Prostate gland (tissue), 2 donors: ENCODE measurements around the gene PALD1. TPM values are rescaled to one million over a fixed set of nuclear protein-coding genes. Genes with fewer than 3 reads are reported as not detected.

Source experiments
- DNase-seq: peaks from one replicate; pipeline ENCODE4 v3.0.0-alpha.2; 2019; ENCODE audit warnings: low spot score
- H3K27ac ChIP-seq, 2 donors: fragments of 200-600 bp; sonication (generic); 2 replicates each; pipeline ENCODE4 v1.5.1; 2017 to 2019
- H3K27me3 ChIP-seq: fragments of 200-600 bp; sonication (generic); replicated peaks from 2 replicates; pipeline ENCODE4 v1.5.1; 2019; ENCODE audit not compliant: insufficient read depth
- H3K36me3 ChIP-seq, 2 donors: fragments of 200-600 bp; sonication (generic); 1 replicate in 1 of 2; 2 replicates in 1 of 2; pipeline versions ENCODE4 v1.5.1 to v1.8.1; 2017 to 2019
- H3K4me1 ChIP-seq: fragments of 200-600 bp; sonication (generic); replicated peaks from 2 replicates; pipeline ENCODE4 v1.5.1; 2019
- H3K4me3 ChIP-seq, 2 donors: fragments of 200-600 bp; sonication (generic); 2 replicates each; pipeline ENCODE4 v1.5.1; 2017 to 2019
- H3K9me3 ChIP-seq: fragments of 200-600 bp; sonication (generic); 2 replicates; pipeline ENCODE4 v1.5.1; 2017
- POLR2A ChIP-seq: fragments of 450-650 bp; IDR thresholded peaks from one replicate; pipeline ENCODE4 v1.6.1; 2016; ENCODE audit warnings: antibody characterized with exemption, mild to moderate bottlenecking
- POLR2AphosphoS5 ChIP-seq: sonication (generic); formaldehyde crosslinking; IDR thresholded peaks from one replicate; pipeline ENCODE4 v1.6.1; 2017; ENCODE audit warnings: antibody characterized with exemption
- WGBS: methylation state at CpG from one replicate; pipeline ENCODE4 v1.1.5; 2018; 5-methylcytosine and 5-hydroxymethylcytosine counted together
- intact Hi-C: fragments of 100-400 bp; cut with DNase I; formaldehyde crosslinking; loops from one replicate; pipeline ENCODE4 v1.14.2; 2022
- total RNA-seq, 2 donors: library from RNA; depleted of rRNA; stranded (reverse); fragments of >200 nt; gene quantifications; one replicate each; pipeline ENCODE4 v1.1.0, GENCODE V29; 2016
- TF ChIP-seq, protein P1 (sequence below), 4 experiments: fragments of 200-600 bp in 2 of 4; fragments of 450-650 bp in 2 of 4; sonication (generic) in 2 of 4; IDR thresholded peaks; 1 replicate in 3 of 4; 2 replicates in 1 of 4; pipeline ENCODE4 v1.5.1; 2016 to 2019; ENCODE audit warnings: antibody characterized with exemption in 4 of 4, mild to moderate bottlenecking in 2 of 4, moderate library complexity in 2 of 4

PALD1 gene
- total RNA-seq, result 10 to 100 TPM in 1 of 2 donors, 1 to 10 TPM in 1; 6.6 to 12.4 TPM

DNA sequence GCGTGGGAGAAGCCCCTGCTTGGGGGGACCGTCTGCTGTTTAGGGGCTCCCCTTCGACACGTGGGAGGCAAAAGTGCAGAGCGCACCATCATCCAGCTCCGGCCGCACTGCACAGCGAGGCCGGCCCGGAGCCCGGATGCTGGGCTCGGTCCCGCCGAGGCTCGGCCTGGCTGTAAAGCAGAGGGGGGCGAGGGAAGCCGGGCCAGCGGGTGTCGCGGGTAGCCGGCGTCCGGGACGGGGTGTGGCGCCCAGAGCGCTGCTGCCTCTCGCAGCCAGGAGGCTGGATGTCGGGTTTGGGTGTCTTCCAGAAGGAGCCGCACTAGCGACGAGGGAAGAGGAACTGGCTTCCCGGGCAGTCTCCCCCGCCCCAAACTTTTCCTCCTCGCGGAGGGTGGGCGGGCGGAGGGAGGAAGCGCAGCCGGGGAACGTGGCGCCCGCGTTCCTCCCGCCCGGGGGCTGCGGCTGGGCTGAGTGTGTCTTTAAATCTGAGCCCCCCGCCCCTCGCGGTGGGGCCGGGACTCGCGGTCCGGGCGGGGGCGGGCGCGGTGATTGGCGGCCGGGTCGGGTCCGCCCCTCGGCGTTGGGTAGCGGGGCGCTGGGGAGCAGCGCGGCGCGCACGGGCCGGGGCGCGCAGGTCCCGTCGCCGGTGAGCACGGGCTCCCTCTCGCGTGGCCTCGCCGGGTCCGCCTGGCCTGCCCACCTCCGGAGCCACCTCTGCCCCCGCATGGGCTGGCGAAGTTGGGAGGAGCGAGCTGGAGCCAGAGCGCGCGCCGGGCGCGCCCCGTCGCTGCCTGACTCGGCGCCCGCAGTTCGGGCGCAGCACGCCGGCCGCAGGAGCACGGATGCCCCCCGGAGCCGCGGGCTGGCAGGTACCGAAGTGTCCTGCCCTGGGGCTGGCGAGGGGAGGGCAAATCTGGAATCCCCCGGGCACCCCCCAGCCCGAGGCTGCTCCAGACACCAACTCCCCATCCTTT lies at the start of gene PALD1:
PALD1 (plus strand) TSS at position 577 of the 974 bp plus-strand sequence. CDS start 47,185 bp downstream, outside the sequence.
- TF ChIP-seq, protein P1, sequence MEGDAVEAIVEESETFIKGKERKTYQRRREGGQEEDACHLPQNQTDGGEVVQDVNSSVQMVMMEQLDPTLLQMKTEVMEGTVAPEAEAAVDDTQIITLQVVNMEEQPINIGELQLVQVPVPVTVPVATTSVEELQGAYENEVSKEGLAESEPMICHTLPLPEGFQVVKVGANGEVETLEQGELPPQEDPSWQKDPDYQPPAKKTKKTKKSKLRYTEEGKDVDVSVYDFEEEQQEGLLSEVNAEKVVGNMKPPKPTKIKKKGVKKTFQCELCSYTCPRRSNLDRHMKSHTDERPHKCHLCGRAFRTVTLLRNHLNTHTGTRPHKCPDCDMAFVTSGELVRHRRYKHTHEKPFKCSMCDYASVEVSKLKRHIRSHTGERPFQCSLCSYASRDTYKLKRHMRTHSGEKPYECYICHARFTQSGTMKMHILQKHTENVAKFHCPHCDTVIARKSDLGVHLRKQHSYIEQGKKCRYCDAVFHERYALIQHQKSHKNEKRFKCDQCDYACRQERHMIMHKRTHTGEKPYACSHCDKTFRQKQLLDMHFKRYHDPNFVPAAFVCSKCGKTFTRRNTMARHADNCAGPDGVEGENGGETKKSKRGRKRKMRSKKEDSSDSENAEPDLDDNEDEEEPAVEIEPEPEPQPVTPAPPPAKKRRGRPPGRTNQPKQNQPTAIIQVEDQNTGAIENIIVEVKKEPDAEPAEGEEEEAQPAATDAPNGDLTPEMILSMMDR (IDR thresholded peaks at IDR 0.05), result peak in 2 of 4 experiments; percentile 44 to 45
- no peak for TF ChIP-seq POLR2A
- peak; percentile 29 for TF ChIP-seq POLR2AphosphoS5
- Histone ChIP-seq H3K9me3 (no peaks in the 10 kb centered on the region), H3K27me3 (no peaks in the 10 kb centered on the region), H3K4me1 (no peaks in the 10 kb centered on the region), H3K4me3 (peak within 1 kb of the TSS; percentile 49 to 54), H3K27ac (peak within 1 kb of the TSS; percentile 57 to 59), H3K36me3 (no peaks in the 10 kb centered on the region)
- intact Hi-C loops, result no loop called here
- 1% methylated on average over 94 of the region's 110 CpGs for whole genome bisulfite sequencing
- peak; percentile 54 for DNase-seq

DNA sequence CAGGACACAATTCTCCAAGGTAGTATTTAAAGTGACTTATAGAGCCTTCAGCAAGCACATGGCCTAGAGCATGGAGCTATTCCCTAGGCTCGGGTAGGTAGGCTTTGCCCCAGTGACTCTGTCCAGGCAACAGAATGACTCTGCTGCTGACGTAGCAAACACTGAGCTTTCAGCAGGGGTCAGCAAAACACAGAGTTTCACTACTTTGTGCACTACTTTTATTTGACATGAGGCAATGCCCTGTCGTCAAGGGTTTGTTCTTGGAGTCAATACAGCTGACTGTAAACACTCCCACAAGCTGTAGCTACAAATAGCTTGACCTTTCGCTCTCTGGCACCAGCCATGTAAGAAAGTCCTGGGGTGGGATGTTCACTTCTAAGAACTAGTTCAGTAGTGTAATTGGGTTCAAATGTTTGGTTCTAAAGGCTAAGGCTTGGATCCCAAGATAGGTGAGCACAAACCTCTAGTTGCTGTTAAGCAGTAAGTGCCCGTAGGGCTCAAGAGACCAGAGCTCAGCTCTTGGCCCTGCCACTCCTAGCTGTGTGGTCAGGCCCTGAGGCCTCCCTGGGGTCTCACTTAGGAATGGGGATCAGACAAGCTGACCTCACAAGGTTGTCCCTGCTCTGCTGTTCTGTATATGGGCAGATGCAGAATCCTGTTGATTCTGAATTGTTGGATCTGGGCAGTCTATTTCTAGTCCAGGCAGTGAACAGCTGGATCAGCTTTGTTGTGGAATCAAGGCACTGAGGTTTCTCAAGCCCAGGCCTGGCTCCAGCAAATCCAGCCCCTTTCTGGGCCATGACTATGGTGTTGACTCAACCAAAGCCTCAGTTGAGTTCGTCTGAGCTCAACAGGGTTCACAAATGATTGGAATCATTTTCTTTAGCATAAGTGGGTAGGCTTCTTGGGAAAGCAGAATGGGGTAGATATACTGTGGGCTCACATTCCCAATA lies 47.8 kb upstream of the PALD1 start:
- 43% methylated on average over 6 of the region's 6 CpGs for WGBS
- no peaks in the 10 kb centered on the region for H3K9me3 ChIP-seq
- H3K27ac ChIP-seq, result peak overlapping the region in 1 of 2 donors; percentile 39
- H3K4me3 ChIP-seq, result no peak overlapping the region
- peak; percentile 61 for TF ChIP-seq POLR2AphosphoS5
- TF ChIP-seq POLR2A, result no peak
- TF ChIP-seq, protein P1 (IDR thresholded peaks at IDR 0.05), result peak in 1 of 4 experiments; percentile 30
- H3K36me3 ChIP-seq, result no peaks in the 10 kb centered on the region
- no peaks in the 10 kb centered on the region for H3K4me1 ChIP-seq
- intact Hi-C loops, result no loop called here
- peak; percentile 14 for DNase-seq
- no peaks in the 10 kb centered on the region for H3K27me3 ChIP-seq

DNA sequence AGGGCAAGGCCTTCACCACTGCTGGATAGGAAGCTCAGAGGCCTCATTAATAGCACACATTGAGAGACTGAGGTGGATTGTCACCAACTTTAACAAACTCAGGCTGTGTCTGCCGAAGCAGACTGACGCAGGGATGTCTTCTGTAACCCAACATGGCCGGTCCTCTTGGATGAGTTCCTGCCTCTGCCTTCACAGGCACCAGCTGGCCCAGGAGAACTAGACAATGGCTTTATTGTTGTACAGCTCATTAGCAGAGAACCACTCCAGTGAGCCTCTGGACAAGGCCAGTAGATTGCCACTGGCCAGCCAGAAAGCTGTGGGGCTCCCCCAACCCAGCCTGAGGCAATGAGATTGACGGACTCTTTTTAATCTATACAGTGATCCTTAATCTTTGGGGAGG lies 46.5 kb upstream of the PALD1 start:
- 46% methylated on average over 4 of the region's 4 CpGs for WGBS
- H3K4me3 ChIP-seq, result no peak overlapping the region
- TF ChIP-seq POLR2AphosphoS5, result no peak
- TF ChIP-seq, protein P1 (IDR thresholded peaks at IDR 0.05), result no peak
- no peak for TF ChIP-seq POLR2A
- H3K27ac ChIP-seq, result no peak overlapping the region
- no peaks in the 10 kb centered on the region for H3K9me3 ChIP-seq
- H3K36me3 ChIP-seq, result no peaks in the 10 kb centered on the region
- intact Hi-C loops, result no loop called here
- H3K4me1 ChIP-seq, result no peaks in the 10 kb centered on the region
- DNase-seq, result no peak
- H3K27me3 ChIP-seq, result no peaks in the 10 kb centered on the region

DNA sequence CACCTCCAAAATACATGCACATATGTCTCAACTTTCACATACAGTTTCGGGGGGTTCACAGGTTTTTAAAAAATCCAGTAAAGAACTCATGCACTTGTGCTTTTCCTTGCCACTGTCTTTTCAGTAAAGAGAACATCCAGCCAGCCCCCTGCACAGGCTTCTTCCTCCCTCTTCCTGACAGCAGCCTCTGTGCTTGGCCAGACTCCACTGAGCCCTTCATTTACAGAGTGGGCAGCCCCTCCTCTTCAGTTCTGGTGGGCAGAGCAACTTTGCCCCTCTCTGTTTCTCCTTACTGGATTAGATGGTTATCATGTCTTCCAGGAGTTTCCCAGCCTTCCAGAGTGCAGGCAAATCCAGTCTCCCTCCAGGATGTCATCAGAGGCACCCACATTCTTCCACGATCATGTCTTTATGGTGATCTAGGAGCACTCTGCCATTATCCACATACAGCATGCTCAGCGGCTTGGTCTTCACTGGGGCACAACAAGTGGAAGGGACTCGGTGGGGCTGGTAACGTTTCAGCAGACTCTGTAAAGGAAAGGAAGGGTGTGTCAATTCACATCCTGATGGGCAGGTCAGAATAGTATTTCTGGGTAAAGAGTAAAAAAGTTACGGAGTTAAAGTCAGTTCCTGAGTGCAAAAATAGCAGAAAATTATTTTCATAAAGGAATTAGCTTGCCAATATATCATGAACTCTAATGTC lies 45.9 kb upstream of the PALD1 start:
- Histone ChIP-seq H3K36me3 (no peaks in the 10 kb centered on the region), H3K9me3 (no peaks in the 10 kb centered on the region), H3K4me1 (no peaks in the 10 kb centered on the region), H3K27me3 (no peaks in the 10 kb centered on the region), H3K4me3 (no peak overlapping the region), H3K27ac (no peak overlapping the region)
- DNase-seq, result no peak
- WGBS, result 67% methylated on average over 6 of the region's 6 CpGs
- intact Hi-C loops, result no loop called here
- TF ChIP-seq POLR2AphosphoS5, result no peak
- no peak for TF ChIP-seq POLR2A
- TF ChIP-seq, protein P1 (IDR thresholded peaks at IDR 0.05), result no peak
